DND-41 (cell line): ENCODE results near the gene MED14.

Experiments
- EZH2 ChIP-seq: IDR thresholded peaks from 3 replicates; pipeline ENCODE4 v1.6.1; 2012; ENCODE audit warnings: borderline replicate concordance, low read depth, mild to moderate bottlenecking, moderate library complexity, low read length, inconsistent platforms; ENCODE audit not compliant: severe bottlenecking
- TF ChIP-seq, protein P1 (sequence below): IDR thresholded peaks from 2 replicates; pipeline ENCODE4 v1.5.1; 2012; ENCODE audit warnings: borderline replicate concordance, low read length, moderate library complexity, mild to moderate bottlenecking; ENCODE audit not compliant: poor library complexity, severe bottlenecking; ENCODE audit errors: extremely low read depth

DNA sequence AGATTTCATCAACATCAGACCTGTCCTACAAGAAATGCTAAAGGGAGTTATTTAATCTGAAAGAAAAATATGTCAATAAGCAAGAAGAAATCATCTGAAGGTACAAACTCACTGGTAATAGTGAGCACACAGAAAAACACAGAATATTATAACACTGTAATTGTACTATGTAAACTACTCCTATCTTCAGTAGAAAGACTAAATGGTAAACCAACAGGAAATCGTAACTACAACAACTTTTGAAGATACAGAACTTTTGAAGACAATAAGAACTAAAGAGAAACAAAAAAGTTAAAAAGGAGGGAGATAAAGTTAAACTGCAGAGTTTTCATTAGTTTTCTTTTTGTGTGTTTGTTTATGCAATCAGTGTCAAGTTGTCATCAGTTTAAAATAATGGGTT lies 12.4 kb downstream of the MED14 start:
- TF ChIP-seq, protein P1, sequence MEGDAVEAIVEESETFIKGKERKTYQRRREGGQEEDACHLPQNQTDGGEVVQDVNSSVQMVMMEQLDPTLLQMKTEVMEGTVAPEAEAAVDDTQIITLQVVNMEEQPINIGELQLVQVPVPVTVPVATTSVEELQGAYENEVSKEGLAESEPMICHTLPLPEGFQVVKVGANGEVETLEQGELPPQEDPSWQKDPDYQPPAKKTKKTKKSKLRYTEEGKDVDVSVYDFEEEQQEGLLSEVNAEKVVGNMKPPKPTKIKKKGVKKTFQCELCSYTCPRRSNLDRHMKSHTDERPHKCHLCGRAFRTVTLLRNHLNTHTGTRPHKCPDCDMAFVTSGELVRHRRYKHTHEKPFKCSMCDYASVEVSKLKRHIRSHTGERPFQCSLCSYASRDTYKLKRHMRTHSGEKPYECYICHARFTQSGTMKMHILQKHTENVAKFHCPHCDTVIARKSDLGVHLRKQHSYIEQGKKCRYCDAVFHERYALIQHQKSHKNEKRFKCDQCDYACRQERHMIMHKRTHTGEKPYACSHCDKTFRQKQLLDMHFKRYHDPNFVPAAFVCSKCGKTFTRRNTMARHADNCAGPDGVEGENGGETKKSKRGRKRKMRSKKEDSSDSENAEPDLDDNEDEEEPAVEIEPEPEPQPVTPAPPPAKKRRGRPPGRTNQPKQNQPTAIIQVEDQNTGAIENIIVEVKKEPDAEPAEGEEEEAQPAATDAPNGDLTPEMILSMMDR = no peak
- no peak for TF ChIP-seq EZH2
